ENCODE data around the gene DMRT2.

- TF ChIP-seq CTCF (conservative IDR thresholded peaks at IDR 0.05) (no peak), ZFX (IDR thresholded peaks at IDR 0.05) (no peak)
These were observed 3.3 kb upstream of the DMRT2 start for GRCh38 chr9:1046639-1047572.
